ENCODE measurements around the gene SORCS2.

SORCS2 gene

GRCh38 chr4:7398788-7399439 lies 206.6 kb downstream of the SORCS2 start:
- DNase-seq: no peak

- DNase-seq: no peak
These were observed 207.3 kb downstream of the SORCS2 start for GRCh38 chr4:7399440-7400234.

GRCh38 chr4:7400671-7401298 lies 208.4 kb downstream of the SORCS2 start:
- DNase-seq: no peak

- no peak for DNase-seq
These were observed 210.2 kb downstream of the SORCS2 start for GRCh38 chr4:7402526-7402925.

GRCh38 chr4:7403001-7403400 lies 210.7 kb downstream of the SORCS2 start:
- DNase-seq: no peak

GRCh38 chr4:7408166-7408565 lies 215.8 kb downstream of the SORCS2 start:
- DNase-seq: no peak

GRCh38 chr4:7410446-7410845 lies 218.1 kb downstream of the SORCS2 start:
- DNase-seq: no peak

- no peak for DNase-seq
These were observed 219.2 kb downstream of the SORCS2 start for GRCh38 chr4:7411491-7411890.

- DNase-seq: no peak
These were observed 219.7 kb downstream of the SORCS2 start for GRCh38 chr4:7411896-7412553.

GRCh38 chr4:7412554-7412912 lies 220.2 kb downstream of the SORCS2 start:
- no peak for DNase-seq

- no peak for DNase-seq
These were observed 221.7 kb downstream of the SORCS2 start for GRCh38 chr4:7414046-7414445.

- DNase-seq: no peak
These were observed 222.6 kb downstream of the SORCS2 start for GRCh38 chr4:7414736-7415510.

GRCh38 chr4:7415927-7416686 lies 223.8 kb downstream of the SORCS2 start:
- no peak for DNase-seq

GRCh38 chr4:7416745-7417432 lies 224.6 kb downstream of the SORCS2 start:
- DNase-seq: no peak

GRCh38 chr4:7417639-7418038 lies 225.3 kb downstream of the SORCS2 start:
- DNase-seq: no peak

GRCh38 chr4:7418131-7418943 lies 226.0 kb downstream of the SORCS2 start:
- no peak for DNase-seq

GRCh38 chr4:7419961-7420660 lies 227.8 kb downstream of the SORCS2 start:
- DNase-seq: no peak

GRCh38 chr4:7420661-7421040 lies 228.3 kb downstream of the SORCS2 start:
- DNase-seq: no peak

GRCh38 chr4:7421356-7422150 lies 229.2 kb downstream of the SORCS2 start:
- DNase-seq: no peak

Data from activated naive CD4-positive, alpha-beta T cell (primary cell).